Right renal pelvis (tissue), 4 donors: ENCODE results near the gene RAI14. TPM values are rescaled to one million over a fixed set of nuclear protein-coding genes. Genes with fewer than 3 reads are reported as not detected.

Experiments
- DNase-seq, 4 donors: peaks; one replicate each; pipeline ENCODE4 v3.0.0-alpha.2; 2013; ENCODE audit warnings: low read depth in 4 of 4, low spot score in 3 of 4, missing footprints in 1 of 4
- polyA plus RNA-seq, 4 donors: library from polyadenylated mRNA; unstranded; fragments of 120-200 nt; gene quantifications; one replicate each; pipeline ENCODE4 v1.2.1, GENCODE V29; 2013; ENCODE audit not compliant: insufficient read length in 4 of 4

The RAI14 gene
- polyA plus RNA-seq, 4 donors: 82.7 to 103 (median 95.2) TPM

GRCh38 chr5:34639852-34640626, 16.1 kb upstream of the RAI14 start:
- DNase-seq: no peak

- DNase-seq: no peak
Observed at GRCh38 chr5:34648039-34648839, 7.9 kb upstream of the RAI14 start.

GRCh38 chr5:34648840-34649158, 7.3 kb upstream of the RAI14 start:
- no peak for DNase-seq

GRCh38 chr5:34651791-34652190, 4.3 kb upstream of the RAI14 start:
- DNase-seq: no peak

GRCh38 chr5:34652466-34652865, 3.7 kb upstream of the RAI14 start:
- no peak for DNase-seq

- DNase-seq: no peak
Observed at GRCh38 chr5:34652914-34653313, 3.2 kb upstream of the RAI14 start.

- DNase-seq: no peak
Observed at GRCh38 chr5:34653708-34654107, 2.4 kb upstream of the RAI14 start.

GRCh38 chr5:34655354-34655991, 655 bp upstream of the RAI14 start:
- peak; percentile 63 to 78 (median 68) for DNase-seq

GRCh38 chr5:34656700-34657273, 659 bp downstream of the RAI14 start:
- DNase-seq: no peak

GRCh38 chr5:34657274-34657921, 1.3 kb downstream of the RAI14 start:
- DNase-seq: no peak

- no peak for DNase-seq
Observed at GRCh38 chr5:34657988-34658387, 1.9 kb downstream of the RAI14 start.

- no peak for DNase-seq
Observed at GRCh38 chr5:34659168-34659567, 3.0 kb downstream of the RAI14 start.

- no peak for DNase-seq
Observed at GRCh38 chr5:34660444-34660843, 4.3 kb downstream of the RAI14 start.

GRCh38 chr5:34663771-34664496, 7.8 kb downstream of the RAI14 start:
- no peak for DNase-seq

GRCh38 chr5:34666392-34667080, 10.4 kb downstream of the RAI14 start:
- DNase-seq: no peak

- DNase-seq: no peak
Observed at GRCh38 chr5:34667705-34668104, 11.6 kb downstream of the RAI14 start.

GRCh38 chr5:34669931-34670516, 13.9 kb downstream of the RAI14 start:
- no peak for DNase-seq

GRCh38 chr5:34672196-34672595, 16.1 kb downstream of the RAI14 start:
- DNase-seq: no peak

GRCh38 chr5:34673463-34674125, 17.5 kb downstream of the RAI14 start:
- no peak for DNase-seq
